ENCODE results near the gene PLS3.

GRCh38 chrX:115687595-115687994 lies 126.6 kb downstream of the PLS3 start:
- TF ChIP-seq CTCF (IDR thresholded peaks at IDR 0.05; ENCODE audit: low read depth, low read length) (no peak), EZH2phosphoT487 (IDR thresholded peaks at IDR 0.05; ENCODE audit: low read depth) (no peak)
